H1 (cell line): ENCODE measurements around the gene ADAMTS9. TPM values are rescaled to one million over a fixed set of nuclear protein-coding genes. Genes with fewer than 3 reads are reported as not detected.

Experiments used
- BCL11A ChIP-seq, 2 experiments: IDR thresholded peaks; one replicate each; pipeline ENCODE4 v1.6.1; 2011; ENCODE audit warnings: low read depth in 2 of 2, low read length in 2 of 2, mild to moderate bottlenecking in 2 of 2
- EZH2 ChIP-seq: fragments of 200-600 bp; sonication (generic); IDR thresholded peaks from 2 replicates; pipeline ENCODE4 v1.7.1; 2012; ENCODE audit warnings: low read depth, mild to moderate bottlenecking, moderate library complexity, low read length, inconsistent platforms; ENCODE audit not compliant: severe bottlenecking
- KDM1A ChIP-seq: fragments of 200-600, 300-600 bp; sonication (generic); IDR thresholded peaks from 2 replicates; pipeline ENCODE4 v1.7.1; 2016; ENCODE audit warnings: mild to moderate bottlenecking, low read length, borderline replicate concordance
- POLR2AphosphoS5 ChIP-seq: IDR thresholded peaks from 2 replicates; pipeline ENCODE4 v1.6.1; 2011; ENCODE audit warnings: low read depth, low read length
- RXRA ChIP-seq: IDR thresholded peaks from 2 replicates; pipeline ENCODE4 v1.6.1; 2011; ENCODE audit warnings: low read depth, mild to moderate bottlenecking, low read length, moderate library complexity; ENCODE audit not compliant: insufficient read depth
- SIX5 ChIP-seq: IDR thresholded peaks from 2 replicates; pipeline ENCODE4 v1.6.1; 2011; ENCODE audit warnings: mild to moderate bottlenecking, low read depth, low read length
- TAF7 ChIP-seq: optimal IDR thresholded peaks from 2 replicates; pipeline ENCODE3; 2011; ENCODE audit warnings: low read depth, mild to moderate bottlenecking, inconsistent platforms, low read length, moderate library complexity, borderline replicate concordance
- polyA plus RNA-seq, 7 experiments: library from polyadenylated mRNA; depleted of rRNA in 3 of 7; stranded (reverse) in 5 of 7; unstranded in 2 of 7; fragments of >200 nt in 5 of 7; fragments of 200-250 nt in 2 of 7; gene quantifications; 1 replicate in 5 of 7; 2 replicates in 1 of 7; 4 replicates in 1 of 7; pipeline versions ENCODE4 v1.2.1 to v1.2.3, GENCODE V29; 2011 to 2013; ENCODE audit warnings: missing spikeins in 2 of 7, mixed read lengths in 2 of 7
- total RNA-seq: library from RNA; stranded (reverse); fragmentation: NEBNext Ultra II Directional; extraction: Animal tissue kit (Norgen Biotek cat#: 25700); gene quantifications from 2 replicates; pipeline ENCODE4 v1.2.1, GENCODE V29; 2021

The ADAMTS9 gene
- total and polyA plus RNA-seq, 2 of the 8 experiments (the other 6 are each of a cell fraction or from before 2014, with no cell fraction given) = 0.20 to 0.41 TPM

DNA sequence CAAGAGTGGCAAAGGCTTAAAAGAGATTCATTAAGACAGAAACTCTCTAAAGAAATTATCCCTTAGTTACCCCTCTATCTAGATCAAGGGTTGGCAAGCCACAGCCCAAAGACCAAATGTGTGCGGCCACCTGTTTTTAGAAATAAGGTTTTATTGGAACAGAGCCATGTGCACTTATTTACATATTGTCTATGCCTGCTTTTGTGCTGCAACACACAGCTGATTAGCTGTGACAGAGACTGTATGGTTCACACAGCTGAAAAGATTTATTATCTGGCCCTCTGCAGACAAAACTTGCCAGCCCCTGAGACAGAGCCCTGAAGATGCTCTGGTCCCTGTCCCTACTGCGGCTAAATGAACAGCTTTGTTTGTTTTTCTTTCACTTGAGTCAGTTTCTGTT is 88.1 kb downstream of the ADAMTS9 start (continued):
- TF ChIP-seq BCL11A (IDR thresholded peaks at IDR 0.05; ENCODE audit: low read depth in 2 of 2, low read length in 2 of 2) = no peak
- no peak for TF ChIP-seq SIX5
- TF ChIP-seq RXRA = no peak
- TF ChIP-seq KDM1A = no peak
- TF ChIP-seq POLR2AphosphoS5 = no peak
- no peak for TF ChIP-seq EZH2
- TF ChIP-seq TAF7 = no peak
